GM12891 (cell line): ENCODE results near the gene SOBP.
"Not testable (repeated sequence)": the region's sequence is repeated elsewhere in the genome, so short reads cannot be mapped to it uniquely, and the experiment has no call there.

Source experiments
- DNase-seq: peaks from one replicate; pipeline ENCODE4 v3.0.0; 2011; ENCODE audit warnings: low spot score; ENCODE audit not compliant: insufficient read length
- FAIRE-seq: peaks from 2 replicates; lab custom pipeline; 2011; peaks lifted over from hg19 to GRCh38; lab: Jason Lieb, UNC
- PAX5 ChIP-seq: IDR thresholded peaks from 2 replicates; pipeline ENCODE4 v1.6.1; 2011; ENCODE audit warnings: low read length, moderate library complexity, mild to moderate bottlenecking; ENCODE audit not compliant: insufficient read depth, severe bottlenecking
- POLR2A ChIP-seq: IDR thresholded peaks from 2 replicates; pipeline ENCODE4 v1.6.1; 2011; ENCODE audit warnings: low read depth, low read length, control low read depth
- POLR2AphosphoS5 ChIP-seq: IDR thresholded peaks from 2 replicates; pipeline ENCODE4 v1.6.1; 2011; ENCODE audit warnings: low read depth, low read length, control low read depth
- POU2F2 ChIP-seq: IDR thresholded peaks from 2 replicates; pipeline ENCODE4 v1.6.1; 2011; ENCODE audit warnings: low read depth, mild to moderate bottlenecking, control low read depth, low read length, moderate library complexity
- SPI1 ChIP-seq: IDR thresholded peaks from 2 replicates; pipeline ENCODE4 v1.6.1; 2011; ENCODE audit warnings: low read depth, low read length, control low read depth
- TAF1 ChIP-seq: IDR thresholded peaks from 2 replicates; pipeline ENCODE4 v1.6.1; 2011; ENCODE audit warnings: low read depth, low read length, control low read depth

Gene SOBP

GRCh38 chr6:107496892-107497684 is 7.2 kb downstream of the SOBP start:
- no peak for FAIRE-seq
- DNase-seq: no peak
- TF ChIP-seq POLR2AphosphoS5: no peak
- TF ChIP-seq POLR2A: no peak
- no peak for TF ChIP-seq TAF1
- TF ChIP-seq POU2F2: no peak
- TF ChIP-seq PAX5: no peak
- no peak for TF ChIP-seq SPI1

- TF ChIP-seq PAX5 (no peak), POU2F2 (no peak), POLR2AphosphoS5 (no peak), TAF1 (no peak), POLR2A (no peak), SPI1 (no peak)
- FAIRE-seq (no peak), DNase-seq (no peak)
These were observed 14.5 kb downstream of the SOBP start for GRCh38 chr6:107504270-107505026.

GRCh38 chr6:107506145-107506544 is 16.2 kb downstream of the SOBP start:
- no peak for TF ChIP-seq POLR2A
- no peak for FAIRE-seq
- DNase-seq: no peak

- FAIRE-seq: no peak
- no peak for TF ChIP-seq POLR2AphosphoS5
- TF ChIP-seq SPI1: no peak
- TF ChIP-seq TAF1: no peak
- TF ChIP-seq POLR2A: no peak
- no peak for TF ChIP-seq PAX5
- TF ChIP-seq POU2F2: no peak
- no peak for DNase-seq
These were observed 19.6 kb downstream of the SOBP start for GRCh38 chr6:107509506-107509905.

- FAIRE-seq (no peak), DNase-seq (no peak)
- TF ChIP-seq POLR2A: no peak
- no peak for TF ChIP-seq SPI1
- no peak for TF ChIP-seq POU2F2
- TF ChIP-seq POLR2AphosphoS5: no peak
- TF ChIP-seq TAF1: no peak
- TF ChIP-seq PAX5: no peak
These were observed 20.2 kb downstream of the SOBP start for GRCh38 chr6:107510108-107510507.

- DNase-seq: no peak
- no peak for FAIRE-seq
- no peak for TF ChIP-seq POLR2A
- no peak for TF ChIP-seq POLR2AphosphoS5
- TF ChIP-seq TAF1: no peak
- TF ChIP-seq POU2F2: no peak
- TF ChIP-seq SPI1: no peak
- no peak for TF ChIP-seq PAX5
These were observed 21.6 kb downstream of the SOBP start for GRCh38 chr6:107511511-107511993.

- no peak for TF ChIP-seq PAX5
- TF ChIP-seq TAF1: no peak
- no peak for TF ChIP-seq POLR2A
- no peak for TF ChIP-seq SPI1
- TF ChIP-seq POU2F2: no peak
- TF ChIP-seq POLR2AphosphoS5: no peak
- no peak for FAIRE-seq
These were observed 23.3 kb downstream of the SOBP start for GRCh38 chr6:107513214-107513613.

GRCh38 chr6:107515955-107516354 is 26.0 kb downstream of the SOBP start:
- no peak for TF ChIP-seq PAX5
- no peak for TF ChIP-seq TAF1
- no peak for TF ChIP-seq POLR2A
- TF ChIP-seq SPI1: no peak
- TF ChIP-seq POU2F2: no peak
- TF ChIP-seq POLR2AphosphoS5: no peak
- FAIRE-seq (no peak), DNase-seq (no peak)

More at GRCh38 chr6:107513214-107513613, 23.3 kb downstream of the SOBP start:
- no peak for DNase-seq

GRCh38 chr6:107517274-107517673 is 27.4 kb downstream of the SOBP start:
- no peak for TF ChIP-seq SPI1
- no peak for TF ChIP-seq PAX5
- TF ChIP-seq TAF1: no peak
- no peak for TF ChIP-seq POLR2A
- no peak for TF ChIP-seq POLR2AphosphoS5
- no peak for TF ChIP-seq POU2F2
- DNase-seq (no peak), FAIRE-seq (no peak)

GRCh38 chr6:107519224-107519623 is 29.3 kb downstream of the SOBP start:
- DNase-seq: not testable (repeated sequence)
- peak; percentile 86 for FAIRE-seq

GRCh38 chr6:107520706-107521105 is 30.8 kb downstream of the SOBP start:
- DNase-seq: not testable (repeated sequence)
- FAIRE-seq: peak; percentile 80
